HepG2 (cell line): ENCODE results near the gene DCAKD. TPM values are rescaled to one million over a fixed set of nuclear protein-coding genes. Genes with fewer than 3 reads are reported as not detected.

ENCODE experiments used
- ATAC-seq: fragments of 200-7000 bp; cut with Tn5 transposase; 3 replicates; pipeline ENCODE4 v1.9.1; 2020; ENCODE audit warnings: mild to moderate bottlenecking, moderate library complexity
- BruUV-seq: library from RNA; stranded (reverse); fragments of 400-500 nt; replicated peaks from 2 replicates; lab custom pipeline; 2021; lab: Mats Ljungman, UMichigan
- CTCF ChIA-PET: fragments of 300-600 bp; formaldehyde crosslinking; extraction: SDS; loops from one replicate; lab custom pipeline; 2021; ENCODE audit warnings: low total read pairs, inconsistent platforms, low intra/inter-chr PET ratio; lab: Yijun Ruan, JAX
- POLR2A ChIA-PET: fragments of 350-600 bp; sonication (Branson Sonifier 250); formaldehyde crosslinking; loops from one replicate; lab custom pipeline; 2020; ENCODE audit warnings: antibody characterized with exemption, inconsistent platforms; lab: Yijun Ruan, JAX
- DNase-seq: peaks from one replicate; pipeline ENCODE4 v3.0.0-alpha.2; 2015; ENCODE audit warnings: low spot score
- FAIRE-seq: peaks from 3 replicates; lab custom pipeline; 2011; peaks lifted over from hg19 to GRCh38; lab: Jason Lieb, UNC
- H2AFZ ChIP-seq: one replicate; pipeline ENCODE4 v1.6.1; 2011; ENCODE audit warnings: low read length, inconsistent platforms
- H3K27ac ChIP-seq: fragments of 300-600 bp; 3 replicates; pipeline ENCODE4 v1.8.0; 2011; ENCODE audit warnings: mixed run types, mild to moderate bottlenecking, mixed read lengths, low read length, inconsistent platforms; ENCODE audit not compliant: insufficient read depth; ENCODE audit errors: extremely low read length
- H3K27me3 ChIP-seq, 2 experiments: fragments of 200-600 bp in 1 of 2; 2 replicates in 1 of 2; 3 replicates in 1 of 2; pipeline versions ENCODE4 v1.6.0 to v1.8.0; 2011; ENCODE audit warnings: low read length in 2 of 2, mild to moderate bottlenecking in 2 of 2, moderate library complexity in 2 of 2, inconsistent platforms in 1 of 2; ENCODE audit not compliant: insufficient read depth in 2 of 2, control insufficient read depth in 1 of 2
- H3K36me3 ChIP-seq, 2 experiments: fragments of 200-600 bp in 1 of 2; replicated peaks in 1 of 2; 2 replicates in 1 of 2; 3 replicates in 1 of 2; pipeline versions ENCODE4 v1.5.1 to v1.8.0; 2011; ENCODE audit warnings: low read length in 2 of 2, inconsistent platforms in 1 of 2; ENCODE audit not compliant: insufficient read depth in 2 of 2, control insufficient read depth in 1 of 2
- H3K4me1 ChIP-seq: 2 replicates; pipeline ENCODE4 v1.5.1; 2012; ENCODE audit warnings: low read length, inconsistent platforms; ENCODE audit not compliant: insufficient read depth
- H3K4me2 ChIP-seq: 2 replicates; pipeline ENCODE4 v1.6.0; 2011; ENCODE audit warnings: low read depth, low read length, inconsistent platforms
- H3K4me3 ChIP-seq, 3 experiments: fragments of 200-600 bp in 1 of 3; sonication (generic), shearing (Covaris generic) in 1 of 3; replicated peaks in 1 of 3; 2 replicates each; pipeline ENCODE4 v1.5.1; 2011 to 2016; ENCODE audit warnings: low read length in 3 of 3, inconsistent platforms in 2 of 3, low read depth in 2 of 3, mild to moderate bottlenecking in 2 of 3, control low read depth in 1 of 3, mixed read lengths in 1 of 3; ENCODE audit not compliant: insufficient read depth in 1 of 3
- H3K79me2 ChIP-seq: one replicate; pipeline ENCODE4 v1.6.1; 2011; ENCODE audit warnings: low read length, inconsistent platforms; ENCODE audit not compliant: insufficient read depth
- H3K9ac ChIP-seq: 2 replicates; pipeline ENCODE4 v1.6.0; 2011; ENCODE audit warnings: mild to moderate bottlenecking, low read depth, low read length, inconsistent platforms; ENCODE audit not compliant: insufficient read depth
- H3K9me3 ChIP-seq: 2 replicates; pipeline ENCODE4 v1.5.1; 2012; ENCODE audit warnings: mild to moderate bottlenecking, low read length
- H4K20me1 ChIP-seq: 2 replicates; pipeline ENCODE4 v1.6.0; 2011; ENCODE audit warnings: inconsistent platforms, mild to moderate bottlenecking, low read length, moderate library complexity; ENCODE audit not compliant: insufficient read depth
- WGBS: methylation state at CpG from one replicate; pipeline ENCODE4 v1.1.6; 2017; ENCODE audit warnings: low lambda C conversion rate; 5-methylcytosine and 5-hydroxymethylcytosine counted together
- in situ Hi-C: cut with HindIII; loops from 2 replicates; pipeline ENCODE4 v1.10.0; 2017; ENCODE audit warnings: low pct_unique_long_range_greater_than_20kb; ENCODE audit not compliant: extremely low pct_ligation_motif_present
- intact Hi-C: fragments of 100-400 bp; cut with micrococcal nuclease; formaldehyde crosslinking; loops from one replicate; pipeline ENCODE4 v1.10.0; 2022; ENCODE audit not compliant: unreplicated experiment
- polyA plus RNA-seq, 8 experiments: library from polyadenylated mRNA; depleted of rRNA in 3 of 8; stranded (reverse) in 7 of 8; unstranded in 1 of 8; fragments of >200 nt; fragmentation: Illumina TruSeq in 4 of 8; extraction: Trizol in 4 of 8; gene quantifications; 2 replicates each; pipeline versions ENCODE4 v1.2.1 to v1.2.3, GENCODE V29; 2011 to 2016; ENCODE audit warnings: low read depth in 4 of 8, missing spikeins in 1 of 8, mixed read lengths in 1 of 8; ENCODE audit not compliant: insufficient read depth in 1 of 8
- total RNA-seq, 5 experiments: library from RNA; depleted of rRNA; stranded (reverse); fragments of >200 nt; fragmentation: Illumina TruSeq; extraction: Trizol; gene quantifications; 2 replicates each; pipeline ENCODE4 v1.2.3, GENCODE V29; 2016; ENCODE audit warnings: low read depth in 1 of 5
- TF ChIP-seq, protein P1 (sequence below): sonication (generic); formaldehyde crosslinking; IDR thresholded peaks from 2 replicates; pipeline ENCODE4 v1.4.0; 2020; ENCODE audit warnings: missing genetic modification reagents
- TF ChIP-seq, protein P2 (sequence below): sonication (generic); formaldehyde crosslinking; IDR thresholded peaks from 2 replicates; pipeline ENCODE4 v1.5.1; 2020; ENCODE audit warnings: mild to moderate bottlenecking, missing genetic modification reagents, moderate library complexity

The DCAKD gene
- total and polyA plus RNA-seq, 2 of the 13 experiments (the other 11 are each of a cell fraction or from before 2014, with no cell fraction given) = 25.9 to 29.2 TPM

DNA sequence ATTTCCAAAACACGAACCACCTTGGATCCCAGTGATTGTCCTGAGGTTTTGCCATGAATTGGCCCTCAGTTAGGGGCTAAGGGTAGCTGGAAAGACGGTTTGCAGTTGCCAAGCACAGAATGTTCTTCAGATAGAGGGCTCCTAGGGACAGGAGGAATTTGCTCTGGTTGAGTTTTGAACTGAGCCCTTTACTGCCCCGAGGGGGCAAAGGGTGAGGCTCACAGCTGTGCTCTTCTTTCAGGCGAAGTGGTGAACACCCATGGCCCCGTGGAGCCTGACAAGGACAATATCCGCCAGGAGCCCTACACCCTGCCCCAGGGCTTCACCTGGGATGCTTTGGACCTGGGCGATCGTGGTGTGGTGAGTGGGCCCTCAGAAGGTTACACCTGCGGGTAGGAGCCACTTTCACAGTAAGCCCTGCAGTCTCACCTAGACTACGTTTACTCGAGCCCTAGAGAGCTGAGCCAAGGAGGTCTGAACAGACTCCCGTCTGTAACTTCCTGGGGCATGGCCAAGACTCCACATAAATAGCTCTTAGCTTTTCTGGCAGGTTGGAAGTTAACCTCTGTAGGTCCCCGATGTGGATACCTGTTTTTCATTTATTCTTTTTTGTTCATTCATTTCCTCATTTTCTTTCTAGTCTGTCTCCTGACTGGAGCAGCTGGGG, 42.1 kb upstream of the DCAKD start:
- FAIRE-seq = no peak
- intact Hi-C loops = loop anchor here (10.0 kb wide), 1 partner anchor 189 kb away; a partner anchor contains a TSS
- CTCF ChIA-PET = no interaction called here

More for the DNA sequence above, 42.1 kb upstream of the DCAKD start:
- TF ChIP-seq, protein P1, sequence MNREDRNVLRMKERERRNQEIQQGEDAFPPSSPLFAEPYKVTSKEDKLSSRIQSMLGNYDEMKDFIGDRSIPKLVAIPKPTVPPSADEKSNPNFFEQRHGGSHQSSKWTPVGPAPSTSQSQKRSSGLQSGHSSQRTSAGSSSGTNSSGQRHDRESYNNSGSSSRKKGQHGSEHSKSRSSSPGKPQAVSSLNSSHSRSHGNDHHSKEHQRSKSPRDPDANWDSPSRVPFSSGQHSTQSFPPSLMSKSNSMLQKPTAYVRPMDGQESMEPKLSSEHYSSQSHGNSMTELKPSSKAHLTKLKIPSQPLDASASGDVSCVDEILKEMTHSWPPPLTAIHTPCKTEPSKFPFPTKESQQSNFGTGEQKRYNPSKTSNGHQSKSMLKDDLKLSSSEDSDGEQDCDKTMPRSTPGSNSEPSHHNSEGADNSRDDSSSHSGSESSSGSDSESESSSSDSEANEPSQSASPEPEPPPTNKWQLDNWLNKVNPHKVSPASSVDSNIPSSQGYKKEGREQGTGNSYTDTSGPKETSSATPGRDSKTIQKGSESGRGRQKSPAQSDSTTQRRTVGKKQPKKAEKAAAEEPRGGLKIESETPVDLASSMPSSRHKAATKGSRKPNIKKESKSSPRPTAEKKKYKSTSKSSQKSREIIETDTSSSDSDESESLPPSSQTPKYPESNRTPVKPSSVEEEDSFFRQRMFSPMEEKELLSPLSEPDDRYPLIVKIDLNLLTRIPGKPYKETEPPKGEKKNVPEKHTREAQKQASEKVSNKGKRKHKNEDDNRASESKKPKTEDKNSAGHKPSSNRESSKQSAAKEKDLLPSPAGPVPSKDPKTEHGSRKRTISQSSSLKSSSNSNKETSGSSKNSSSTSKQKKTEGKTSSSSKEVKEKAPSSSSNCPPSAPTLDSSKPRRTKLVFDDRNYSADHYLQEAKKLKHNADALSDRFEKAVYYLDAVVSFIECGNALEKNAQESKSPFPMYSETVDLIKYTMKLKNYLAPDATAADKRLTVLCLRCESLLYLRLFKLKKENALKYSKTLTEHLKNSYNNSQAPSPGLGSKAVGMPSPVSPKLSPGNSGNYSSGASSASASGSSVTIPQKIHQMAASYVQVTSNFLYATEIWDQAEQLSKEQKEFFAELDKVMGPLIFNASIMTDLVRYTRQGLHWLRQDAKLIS (CRISPR knock-in tag) = no peak
- TF ChIP-seq, protein P2, sequence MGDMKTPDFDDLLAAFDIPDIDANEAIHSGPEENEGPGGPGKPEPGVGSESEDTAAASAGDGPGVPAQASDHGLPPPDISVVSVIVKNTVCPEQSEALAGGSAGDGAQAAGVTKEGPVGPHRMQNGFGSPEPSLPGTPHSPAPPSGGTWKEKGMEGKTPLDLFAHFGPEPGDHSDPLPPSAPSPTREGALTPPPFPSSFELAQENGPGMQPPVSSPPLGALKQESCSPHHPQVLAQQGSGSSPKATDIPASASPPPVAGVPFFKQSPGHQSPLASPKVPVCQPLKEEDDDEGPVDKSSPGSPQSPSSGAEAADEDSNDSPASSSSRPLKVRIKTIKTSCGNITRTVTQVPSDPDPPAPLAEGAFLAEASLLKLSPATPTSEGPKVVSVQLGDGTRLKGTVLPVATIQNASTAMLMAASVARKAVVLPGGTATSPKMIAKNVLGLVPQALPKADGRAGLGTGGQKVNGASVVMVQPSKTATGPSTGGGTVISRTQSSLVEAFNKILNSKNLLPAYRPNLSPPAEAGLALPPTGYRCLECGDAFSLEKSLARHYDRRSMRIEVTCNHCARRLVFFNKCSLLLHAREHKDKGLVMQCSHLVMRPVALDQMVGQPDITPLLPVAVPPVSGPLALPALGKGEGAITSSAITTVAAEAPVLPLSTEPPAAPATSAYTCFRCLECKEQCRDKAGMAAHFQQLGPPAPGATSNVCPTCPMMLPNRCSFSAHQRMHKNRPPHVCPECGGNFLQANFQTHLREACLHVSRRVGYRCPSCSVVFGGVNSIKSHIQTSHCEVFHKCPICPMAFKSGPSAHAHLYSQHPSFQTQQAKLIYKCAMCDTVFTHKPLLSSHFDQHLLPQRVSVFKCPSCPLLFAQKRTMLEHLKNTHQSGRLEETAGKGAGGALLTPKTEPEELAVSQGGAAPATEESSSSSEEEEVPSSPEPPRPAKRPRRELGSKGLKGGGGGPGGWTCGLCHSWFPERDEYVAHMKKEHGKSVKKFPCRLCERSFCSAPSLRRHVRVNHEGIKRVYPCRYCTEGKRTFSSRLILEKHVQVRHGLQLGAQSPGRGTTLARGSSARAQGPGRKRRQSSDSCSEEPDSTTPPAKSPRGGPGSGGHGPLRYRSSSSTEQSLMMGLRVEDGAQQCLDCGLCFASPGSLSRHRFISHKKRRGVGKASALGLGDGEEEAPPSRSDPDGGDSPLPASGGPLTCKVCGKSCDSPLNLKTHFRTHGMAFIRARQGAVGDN = 0 out of 2 replicates have a peak, but pooled peaks have one; percentile 1
- ATAC-seq (no peak), DNase-seq (no peak)
- no TSS peak for BruUV-seq
- Histone ChIP-seq H3K4me1 (peaks cover 23% of the 10 kb centered on the region), H4K20me1 (0 out of 2 replicates have a peak, but pooled peaks cover 3% of the 10 kb centered on the region), H3K4me2 (no peak overlapping the region), H3K36me3 (peaks cover 59 to 90% of the 10 kb centered on the region in 2 experiments), H3K79me2 (no peaks in the 10 kb centered on the region), H3K9ac (0 out of 2 replicates have a peak overlapping the region, but pooled peaks have one; percentile 20), H3K27ac (peak overlapping the region; percentile 26), H3K4me3 (no peak overlapping the region), H3K27me3 (no peaks in the 10 kb centered on the region), H2AFZ (no peak overlapping the region), H3K9me3 (no peaks in the 10 kb centered on the region)
- WGBS = 86% methylated on average over 10 of the region's 13 CpGs
- POLR2A ChIA-PET = interaction anchor here (1.1 to 2.5 kb wide), 3 partner anchors 20 to 55 kb away, joined by 4 to 11 read pairs (median 9); partner anchors contain the start of genes HEXIM1 and NMT1
- in situ Hi-C loops = no loop called here
